H9 (cell line): ENCODE measurements around the gene CCDC187. TPM values are rescaled to one million over a fixed set of nuclear protein-coding genes. Genes with fewer than 3 reads are reported as not detected.

Experiments
- DNase-seq: peaks from one replicate; pipeline ENCODE4 v3.0.0-alpha.2; 2017
- H2AFZ ChIP-seq: one replicate; pipeline ENCODE4 v1.6.1; 2013; ENCODE audit warnings: mild to moderate bottlenecking, low read length, control low read depth, moderate library complexity
- H2AK5ac ChIP-seq: 2 replicates; pipeline ENCODE4 v1.6.1; 2013; ENCODE audit warnings: low read length, control low read depth, mixed read lengths; ENCODE audit not compliant: insufficient read length
- H2BK120ac ChIP-seq: one replicate; pipeline ENCODE4 v1.6.1; 2013; ENCODE audit warnings: low read depth, mild to moderate bottlenecking, low read length, control low read depth, inconsistent platforms; ENCODE audit not compliant: poor library complexity, severe bottlenecking
- H2BK12ac ChIP-seq: 2 replicates; pipeline ENCODE4 v1.6.1; 2013; ENCODE audit warnings: low read length, control low read depth, mixed read lengths, low read depth; ENCODE audit not compliant: insufficient read length
- H2BK15ac ChIP-seq: 2 replicates; pipeline ENCODE4 v1.6.1; 2013; ENCODE audit warnings: low read depth, low read length, control low read depth
- H2BK20ac ChIP-seq: one replicate; pipeline ENCODE4 v1.6.1; 2013; ENCODE audit warnings: low read depth, mild to moderate bottlenecking, low read length, control low read depth, inconsistent platforms; ENCODE audit not compliant: poor library complexity, severe bottlenecking
- H2BK5ac ChIP-seq: 2 replicates; pipeline ENCODE4 v1.6.1; 2013; ENCODE audit warnings: low read length, control low read depth, mixed read lengths; ENCODE audit not compliant: insufficient read length
- H3K14ac ChIP-seq: 2 replicates; pipeline ENCODE4 v1.6.1; 2013; ENCODE audit warnings: low read length, control low read depth; ENCODE audit not compliant: insufficient read depth
- H3K18ac ChIP-seq: 2 replicates; pipeline ENCODE4 v1.6.1; 2013; ENCODE audit warnings: low read depth, mild to moderate bottlenecking, mixed read lengths, low read length, control low read depth; ENCODE audit not compliant: insufficient read length
- H3K23ac ChIP-seq: 2 replicates; pipeline ENCODE4 v1.6.1; 2013; ENCODE audit warnings: low read length, control low read depth, mixed read lengths, low read depth; ENCODE audit not compliant: insufficient read length
- H3K23me2 ChIP-seq: 2 replicates; pipeline ENCODE4 v1.6.1; 2013; ENCODE audit warnings: low read depth, mild to moderate bottlenecking, mixed read lengths, low read length, control low read depth; ENCODE audit not compliant: insufficient read length, poor library complexity, severe bottlenecking
- H3K27ac ChIP-seq: 2 replicates; pipeline ENCODE4 v1.5.1; 2013; ENCODE audit warnings: low read length, control low read depth, mixed read lengths, low read depth; ENCODE audit not compliant: insufficient read length
- H3K27me3 ChIP-seq: 2 replicates; pipeline ENCODE4 v1.6.1; 2013; ENCODE audit warnings: low read length, control low read depth, inconsistent platforms; ENCODE audit not compliant: insufficient read depth
- H3K4ac ChIP-seq: 2 replicates; pipeline ENCODE4 v1.6.1; 2013; ENCODE audit warnings: low read depth, mild to moderate bottlenecking, control low read depth, inconsistent platforms, low read length, moderate library complexity
- H3K4me1 ChIP-seq: 2 replicates; pipeline ENCODE4 v1.6.1; 2013; ENCODE audit warnings: low read length, control low read depth, inconsistent platforms; ENCODE audit not compliant: insufficient read depth
- H3K4me2 ChIP-seq: 2 replicates; pipeline ENCODE4 v1.6.1; 2013; ENCODE audit warnings: low read length, control low read depth, mixed read lengths; ENCODE audit not compliant: insufficient read length, insufficient read depth
- H3K56ac ChIP-seq: 2 replicates; pipeline ENCODE4 v1.6.1; 2013; ENCODE audit warnings: low read depth, mild to moderate bottlenecking, mixed read lengths, low read length, control low read depth; ENCODE audit not compliant: insufficient read length
- H3K79me1 ChIP-seq: 2 replicates; pipeline ENCODE4 v1.6.1; 2013; ENCODE audit warnings: low read depth, mild to moderate bottlenecking, moderate library complexity, low read length, control low read depth, inconsistent platforms; ENCODE audit not compliant: insufficient read depth, poor library complexity, severe bottlenecking
- H3K79me2 ChIP-seq: 2 replicates; pipeline ENCODE4 v1.6.1; 2013; ENCODE audit warnings: low read length, control low read depth, inconsistent platforms; ENCODE audit not compliant: insufficient read depth
- H3K9ac ChIP-seq: 2 replicates; pipeline ENCODE4 v1.6.1; 2013; ENCODE audit warnings: low read length, control low read depth, mixed read lengths; ENCODE audit not compliant: insufficient read length; ENCODE audit errors: extremely low read depth
- H3K9me3 ChIP-seq: one replicate; pipeline ENCODE4 v1.6.1; 2013; ENCODE audit warnings: low read depth, low read length, inconsistent platforms; ENCODE audit not compliant: control insufficient read depth
- H3T11ph ChIP-seq: one replicate; pipeline ENCODE4 v1.6.1; 2013; ENCODE audit warnings: mild to moderate bottlenecking, low read length, control low read depth, inconsistent platforms
- H4K20me1 ChIP-seq: one replicate; pipeline ENCODE4 v1.6.1; 2013; ENCODE audit not compliant: control insufficient read depth, insufficient read length, insufficient read depth
- H4K5ac ChIP-seq: 2 replicates; pipeline ENCODE4 v1.6.1; 2013; ENCODE audit warnings: low read depth, mild to moderate bottlenecking, mixed read lengths, low read length, control low read depth; ENCODE audit not compliant: insufficient read length
- H4K8ac ChIP-seq: replicated peaks from 2 replicates; pipeline ENCODE4 v1.6.1; 2013; ENCODE audit warnings: low read length, control low read depth, mixed read lengths, low read depth; ENCODE audit not compliant: insufficient read length
- H4K91ac ChIP-seq: 2 replicates; pipeline ENCODE4 v1.6.1; 2013; ENCODE audit warnings: low read depth, mild to moderate bottlenecking, moderate library complexity, mixed read lengths, low read length, control low read depth; ENCODE audit not compliant: insufficient read length
- H3K27ac Mint-ChIP-seq, 3 experiments: 2 replicates in 2 of 3; 3 replicates in 1 of 3; pipeline ENCODE4 v1.8.0; 2020 to 2021; ENCODE audit warnings: mixed read lengths in 3 of 3, mild to moderate bottlenecking in 1 of 3, moderate library complexity in 1 of 3
- H3K27me3 Mint-ChIP-seq: 2 replicates; pipeline ENCODE4 v1.8.0; 2021; ENCODE audit warnings: low read depth, mild to moderate bottlenecking, moderate library complexity, mixed read lengths
- H3K36me3 Mint-ChIP-seq, 3 experiments: 2 replicates in 2 of 3; 3 replicates in 1 of 3; pipeline ENCODE4 v1.8.0; 2020 to 2021; ENCODE audit warnings: low read depth in 3 of 3, mixed read lengths in 3 of 3; ENCODE audit not compliant: insufficient read depth in 1 of 3
- H3K4me1 Mint-ChIP-seq, 2 experiments: 2 replicates each; pipeline ENCODE4 v1.8.0; 2020; ENCODE audit warnings: mixed read lengths in 2 of 2
- H3K4me3 Mint-ChIP-seq, 2 experiments: 2 replicates in 1 of 2; 3 replicates in 1 of 2; pipeline ENCODE4 v1.8.0; 2020 to 2021; ENCODE audit warnings: mild to moderate bottlenecking in 2 of 2, mixed read lengths in 2 of 2, moderate library complexity in 1 of 2
- H3K9me3 Mint-ChIP-seq, 2 experiments: 2 replicates in 1 of 2; 3 replicates in 1 of 2; pipeline ENCODE4 v1.8.0; 2020; ENCODE audit warnings: mild to moderate bottlenecking in 2 of 2, mixed read lengths in 2 of 2, moderate library complexity in 1 of 2
- CTCF ChIP-seq: fragments of 200-600 bp; sonication (generic); conservative IDR thresholded peaks from 3 replicates; pipeline ENCODE4 v1.8.0; 2021; ENCODE audit warnings: antibody characterized with exemption, mild to moderate bottlenecking
- WGBS: extraction: QIAGEN DNeasy Blood & Tissue Kit; methylation state at CpG from one replicate; pipeline ENCODE4 v1.1.7; 2013; ENCODE audit warnings: missing lambda C conversion rate, low lambda C conversion rate, mixed read lengths; ENCODE audit not compliant: insufficient read length; ENCODE audit errors: extremely low coverage; 5-methylcytosine and 5-hydroxymethylcytosine counted together
- total RNA-seq: library from RNA; stranded (reverse); gene quantifications from 2 replicates; pipeline ENCODE4 v1.2.1, GENCODE V29; 2021

CCDC187 gene
- total RNA-seq, 1 experiment from 2014 or later: 0.07 TPM

- no CpG with 5 or more reads among the region's 30 CpGs for WGBS
- H2BK120ac ChIP-seq: no peak overlapping the region
Observed at GRCh38 chr9:136336156-136336870, 32.4 kb upstream of the CCDC187 start.

More at GRCh38 chr9:136336156-136336870, 32.4 kb upstream of the CCDC187 start:
- Histone ChIP-seq H4K20me1 (no peaks in the 10 kb centered on the region), H3K9me3 (no peaks in the 10 kb centered on the region), H3K27me3 (no peaks in the 10 kb centered on the region), H3K9ac (no peak overlapping the region), H3K79me1 (no peaks in the 10 kb centered on the region), H3K4ac (no peak overlapping the region), H4K91ac (no peak overlapping the region), H4K5ac (no peak overlapping the region), H3K23me2 (no peaks in the 10 kb centered on the region), H4K8ac (no peak overlapping the region), H3K27ac (no peak overlapping the region), H3K18ac (no peak overlapping the region), H3T11ph (no peak overlapping the region), H2BK12ac (no peak overlapping the region), H2BK20ac (no peak overlapping the region), H3K79me2 (no peaks in the 10 kb centered on the region), H3K4me2 (no peak overlapping the region), H2AFZ (no peak overlapping the region), H2BK5ac (no peak overlapping the region), H2AK5ac (no peak overlapping the region), H3K4me1 (no peaks in the 10 kb centered on the region), H3K14ac (no peak overlapping the region), H3K56ac (no peak overlapping the region), H3K23ac (no peak overlapping the region), H2BK15ac (no peak overlapping the region)
- H3K4me3 Mint-ChIP-seq: no peak overlapping the region
- peaks cover 2 to 9% of the 10 kb centered on the region in 2 experiments; a peak in 1 of 4 replicates for H3K4me1 Mint-ChIP-seq
- no peak overlapping the region for H3K27ac Mint-ChIP-seq
- no peak for DNase-seq
- no peaks in the 10 kb centered on the region; a peak in 1 of 7 replicates for H3K36me3 Mint-ChIP-seq
- H3K9me3 Mint-ChIP-seq: no peaks in the 10 kb centered on the region
- no peak for TF ChIP-seq CTCF
- H3K27me3 Mint-ChIP-seq: no peaks in the 10 kb centered on the region
